NCI-H2196 (cell line): ENCODE measurements around the gene FUS.
"Not testable (repeated sequence)": the region's sequence is repeated elsewhere in the genome, so short reads cannot be mapped to it uniquely, and the experiment has no call there.

ENCODE experiments used
- DNase-seq: peaks from one replicate; lab custom pipeline; 2025; ENCODE audit not compliant: unreplicated experiment; lab: John Stamatoyannopoulos, UW

The FUS gene

GRCh38 chr16:31143011-31143693 lies 36.8 kb upstream of the FUS start:
- DNase-seq, result no peak

- no peak for DNase-seq
These were observed 36.2 kb upstream of the FUS start for GRCh38 chr16:31143694-31144148.

GRCh38 chr16:31144418-31144817 lies 35.5 kb upstream of the FUS start:
- not testable (repeated sequence) for DNase-seq

GRCh38 chr16:31145398-31145990 lies 34.4 kb upstream of the FUS start:
- no peak for DNase-seq

- no peak for DNase-seq
These were observed 32.4 kb upstream of the FUS start for GRCh38 chr16:31147574-31147973.

- DNase-seq, result no peak
These were observed 31.6 kb upstream of the FUS start for GRCh38 chr16:31148281-31148728.

- DNase-seq, result no peak
These were observed 31.0 kb upstream of the FUS start for GRCh38 chr16:31148896-31149295.

GRCh38 chr16:31149332-31149731 lies 30.6 kb upstream of the FUS start:
- no peak for DNase-seq

GRCh38 chr16:31149894-31150890 lies 29.7 kb upstream of the FUS start, which contains the start of gene PRSS36:
Gene PRSS36, minus strand, starts transcription at chr16:31150066. Its CDS starts 31 bp downstream, at chr16:31150035.
- no peak for DNase-seq

- not testable (repeated sequence) for DNase-seq
These were observed 29.0 kb upstream of the FUS start for GRCh38 chr16:31150976-31151375.

- DNase-seq, result no peak
These were observed 22.8 kb upstream of the FUS start for GRCh38 chr16:31157136-31157535.

- no peak for DNase-seq
These were observed 12.6 kb upstream of the FUS start for GRCh38 chr16:31167315-31167714.

GRCh38 chr16:31168848-31169247 lies 11.1 kb upstream of the FUS start:
- no peak for DNase-seq

- peak; percentile 27 for DNase-seq
These were observed 9.9 kb upstream of the FUS start for GRCh38 chr16:31170048-31170447.

- DNase-seq, result peak; percentile 64
These were observed 2.8 kb upstream of the FUS start for GRCh38 chr16:31177136-31177535.

- no peak for DNase-seq
These were observed 656 bp upstream of the FUS start for GRCh38 chr16:31179219-31179746.

GRCh38 chr16:31181102-31181830 lies 1.3 kb downstream of the FUS start:
- DNase-seq, result no peak

- DNase-seq, result no peak
These were observed 2.5 kb downstream of the FUS start for GRCh38 chr16:31182391-31182790.

- no peak for DNase-seq
These were observed 3.8 kb downstream of the FUS start for GRCh38 chr16:31183432-31184428.
